ENCODE results near the gene BDNF. TPM values are rescaled to one million over a fixed set of nuclear protein-coding genes. Genes with fewer than 3 reads are reported as not detected.
"Not testable (repeated sequence)": the region's sequence is repeated elsewhere in the genome, so short reads cannot be mapped to it uniquely, and the experiment has no call there.

The BDNF gene
- total RNA-seq (ENCODE audit: insufficient read depth, low replicate concordance) = 15.4 TPM

DNA sequence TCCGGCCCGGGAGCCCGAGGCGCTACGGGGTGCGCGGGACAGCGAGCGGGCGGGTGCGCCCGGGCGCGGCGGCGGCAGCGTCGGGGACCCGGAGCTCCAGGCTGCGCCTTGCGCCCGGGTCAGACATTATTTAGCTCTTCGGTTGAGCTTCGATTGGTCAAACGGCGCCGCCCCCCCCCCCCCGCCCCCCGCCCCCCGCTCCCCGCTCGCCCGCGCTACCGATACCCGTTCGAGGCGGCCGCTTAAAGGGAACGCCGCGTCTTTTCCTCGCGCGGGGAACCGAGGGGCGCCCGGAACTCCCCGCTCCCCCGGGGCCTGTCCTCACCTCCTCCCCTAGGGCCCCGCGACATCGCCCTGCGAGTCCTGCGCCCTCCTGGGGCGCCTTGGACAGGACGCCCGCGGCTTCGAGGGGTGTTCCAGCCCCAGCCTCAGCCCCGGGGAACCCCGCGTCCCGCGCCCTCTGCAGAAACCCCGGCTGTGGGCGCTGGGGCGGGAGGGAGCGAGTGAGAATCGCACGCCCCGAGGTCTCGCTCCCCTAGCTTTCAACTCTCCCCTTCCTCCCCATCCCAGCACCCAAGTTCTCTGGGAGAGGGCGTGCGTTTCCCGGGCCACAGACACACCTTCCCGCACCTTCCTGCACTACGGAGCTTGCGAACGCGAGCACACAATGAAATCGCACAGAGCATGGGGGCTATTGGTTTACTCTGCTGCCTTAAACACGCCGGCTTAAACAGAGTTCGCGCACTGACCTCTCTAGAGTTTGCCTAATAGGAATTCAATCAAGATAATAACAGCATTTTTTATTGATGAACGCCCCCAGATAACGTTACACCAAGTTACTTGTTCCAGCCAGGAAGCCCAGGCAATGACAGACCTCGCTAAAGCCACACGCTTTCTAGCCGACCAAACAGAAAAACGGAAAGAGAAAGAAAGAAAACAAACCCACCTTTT lies at the start of gene BDNF:
TSS of gene BDNF (minus strand) at position 105 of the 951 bp plus-strand sequence. CDS start 41,891 bp downstream, outside the sequence.
- DNase-seq (ENCODE audit: low spot score) = no peak

DNA sequence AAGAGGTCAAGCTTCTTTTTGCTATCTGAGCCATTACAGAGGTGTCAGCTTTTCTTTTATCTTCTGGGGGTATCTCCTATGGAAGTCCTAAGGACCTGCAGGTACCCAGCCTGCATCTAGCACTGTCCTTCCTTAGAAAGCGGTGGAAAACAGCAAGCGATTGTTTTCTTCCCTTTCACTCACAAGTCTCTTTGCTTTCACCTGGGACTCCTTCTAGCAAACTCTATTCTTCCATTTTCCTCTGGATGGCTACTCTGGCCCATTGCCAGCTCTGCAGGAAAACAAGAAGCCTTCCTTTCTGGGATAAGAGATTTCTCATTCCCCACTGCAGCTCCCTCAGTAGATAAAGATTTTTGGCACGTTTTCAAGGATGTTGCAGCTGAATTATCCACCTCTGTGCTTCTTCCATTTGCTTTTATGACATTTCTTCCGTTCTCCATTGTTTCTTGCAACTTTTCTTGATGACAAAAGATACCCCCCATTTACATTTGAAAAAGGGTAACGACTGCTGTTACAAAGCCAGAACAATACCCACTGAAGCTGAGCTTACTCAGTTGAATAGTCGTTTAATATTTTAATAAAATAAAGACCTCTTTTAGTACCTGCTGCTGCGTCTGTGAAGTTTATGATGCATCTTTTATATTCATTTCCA lies 40.2 kb upstream of the BDNF start:
- no peak for DNase-seq (ENCODE audit: low spot score)

DNA sequence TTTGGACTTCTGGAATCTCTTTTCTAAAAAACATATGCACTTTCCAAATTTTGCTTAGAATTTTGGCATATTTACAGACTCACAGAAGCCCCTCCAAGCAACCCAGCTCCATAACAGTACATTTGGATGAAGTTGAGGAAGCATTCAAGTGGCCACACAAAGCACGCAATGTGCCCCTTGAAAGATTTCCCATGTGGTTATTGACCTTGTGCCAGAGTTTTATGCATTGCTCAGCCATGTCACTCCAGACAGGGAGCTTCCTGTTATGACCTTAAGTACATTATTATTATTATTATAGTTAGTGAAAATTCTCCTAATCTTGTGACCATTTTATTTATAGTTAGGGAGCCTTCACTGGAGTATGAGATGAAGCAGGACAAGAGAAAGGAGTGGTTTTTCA lies 35.0 kb upstream of the BDNF start:
- DNase-seq (ENCODE audit: low spot score) = no peak

DNA sequence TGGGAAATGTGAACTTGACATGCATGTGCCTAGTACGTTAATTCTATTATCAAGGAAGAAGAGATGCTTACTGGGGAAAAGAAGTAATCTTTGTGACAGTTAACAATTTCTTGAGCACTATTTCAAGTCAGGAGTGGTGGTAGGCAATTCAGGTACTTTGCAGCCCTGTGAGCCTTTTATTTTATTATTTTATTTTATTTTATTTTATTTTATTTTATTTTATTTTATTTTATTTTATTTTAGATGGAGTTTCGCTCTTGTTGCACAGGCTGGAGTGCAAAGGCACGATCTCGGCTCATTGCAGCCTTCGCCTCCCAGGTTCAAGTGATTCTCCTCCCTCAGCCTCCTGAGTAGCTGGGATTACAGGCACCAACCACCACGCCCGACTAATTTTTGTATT lies 31.5 kb upstream of the BDNF start:
- DNase-seq (ENCODE audit: low spot score) = not testable (repeated sequence)

DNA sequence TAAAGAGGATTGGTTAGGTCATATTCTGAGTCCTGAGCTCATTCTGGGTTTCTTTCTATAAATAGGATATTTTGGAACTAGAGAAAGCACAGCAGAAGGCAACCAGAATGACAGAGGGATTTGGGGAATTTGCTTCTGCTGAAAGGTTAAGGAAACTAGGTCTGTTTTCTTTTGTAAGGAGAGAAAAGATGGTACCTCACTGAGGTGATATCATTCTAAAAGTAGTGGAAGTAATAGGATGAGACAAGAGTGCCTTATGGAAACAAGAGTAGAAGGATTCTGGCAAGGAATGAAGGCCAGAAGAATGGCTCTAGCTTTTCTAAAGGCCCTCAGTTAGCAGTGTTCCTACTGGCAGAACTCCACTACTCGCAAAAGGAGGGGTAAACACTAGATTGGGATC lies 26.7 kb upstream of the BDNF start:
- no peak for DNase-seq (ENCODE audit: low spot score)

DNA sequence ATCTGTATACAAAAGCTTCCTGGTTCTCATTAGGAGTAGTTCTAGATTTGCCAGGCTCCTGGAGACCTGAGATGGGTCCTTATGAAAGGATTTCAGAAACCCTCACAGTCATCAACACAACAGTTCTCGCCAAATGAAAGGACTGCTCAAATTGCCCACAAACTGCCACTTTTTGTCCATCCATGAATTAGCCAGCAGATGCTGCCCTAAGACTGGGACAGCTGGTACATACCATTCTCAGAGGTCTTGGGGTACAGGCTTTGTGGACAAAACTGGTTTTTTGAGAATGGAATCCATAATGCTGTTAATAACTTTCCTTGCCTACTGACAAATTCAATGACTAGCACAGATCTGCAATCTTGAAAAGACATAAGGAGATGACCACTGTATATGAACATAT lies 23.4 kb upstream of the BDNF start:
- DNase-seq (ENCODE audit: low spot score) = no peak

DNA sequence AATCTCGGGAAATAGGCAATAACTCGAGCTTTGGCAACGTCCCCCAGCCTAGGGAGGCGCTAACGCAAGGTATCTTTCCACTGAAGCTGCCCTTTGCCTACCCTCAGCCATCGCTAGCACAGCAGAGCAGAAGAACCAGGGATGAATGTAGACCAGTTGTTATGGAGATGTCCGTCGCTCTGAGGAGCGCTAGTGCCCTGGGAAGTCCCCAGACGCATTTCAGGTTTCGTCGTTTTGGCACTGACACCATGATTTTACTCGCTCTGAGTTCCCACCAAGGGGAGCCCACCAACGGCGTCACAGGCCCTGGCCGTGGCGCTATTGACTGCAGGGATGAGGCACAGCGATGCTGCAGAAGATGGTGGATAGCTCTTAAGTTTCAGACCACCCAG lies 22.7 kb upstream of the BDNF start:
- no peak for DNase-seq (ENCODE audit: low spot score)

DNA sequence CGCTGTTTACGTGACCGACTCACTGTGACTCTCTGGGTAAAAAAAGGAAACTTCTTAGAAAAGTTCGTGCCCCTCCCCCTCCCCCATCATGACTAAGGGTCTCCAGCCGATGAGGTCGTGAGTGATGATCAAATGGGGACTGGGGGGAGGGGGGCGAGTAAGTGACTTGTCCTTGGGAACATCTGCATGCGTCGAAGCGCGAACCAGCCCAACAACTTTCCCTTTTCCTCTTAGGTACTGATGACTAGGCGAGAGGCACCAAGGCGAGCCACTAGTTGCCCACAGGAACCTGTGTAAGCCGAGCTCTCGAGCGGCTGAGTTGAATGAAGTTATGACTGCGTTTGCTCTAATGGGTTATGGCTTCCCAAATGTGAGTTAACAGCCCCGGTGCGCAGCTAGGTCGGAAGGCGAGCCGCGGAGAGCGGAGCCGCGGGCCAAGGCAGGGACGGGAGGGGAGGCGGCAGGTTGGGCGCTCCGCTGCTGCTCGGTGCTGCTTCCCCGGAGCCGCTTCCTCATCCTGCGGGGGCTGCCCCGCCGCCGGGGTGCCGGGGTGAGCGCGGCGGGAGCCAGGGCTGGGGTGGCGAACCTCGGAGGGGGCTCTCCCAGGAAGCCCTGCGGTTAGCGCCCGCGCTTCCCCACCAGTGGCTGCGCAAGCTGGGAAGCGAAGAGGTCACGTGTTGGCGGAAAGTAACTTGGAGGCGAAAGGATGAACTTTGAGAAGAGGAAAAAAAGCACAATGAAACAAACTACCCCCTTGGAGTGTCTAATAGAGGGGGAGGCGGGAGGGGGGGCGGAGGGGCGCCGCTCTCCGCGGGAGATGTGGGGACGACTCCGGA lies 22.1 kb upstream of the BDNF start:
- no peak for DNase-seq (ENCODE audit: low spot score)

DNA sequence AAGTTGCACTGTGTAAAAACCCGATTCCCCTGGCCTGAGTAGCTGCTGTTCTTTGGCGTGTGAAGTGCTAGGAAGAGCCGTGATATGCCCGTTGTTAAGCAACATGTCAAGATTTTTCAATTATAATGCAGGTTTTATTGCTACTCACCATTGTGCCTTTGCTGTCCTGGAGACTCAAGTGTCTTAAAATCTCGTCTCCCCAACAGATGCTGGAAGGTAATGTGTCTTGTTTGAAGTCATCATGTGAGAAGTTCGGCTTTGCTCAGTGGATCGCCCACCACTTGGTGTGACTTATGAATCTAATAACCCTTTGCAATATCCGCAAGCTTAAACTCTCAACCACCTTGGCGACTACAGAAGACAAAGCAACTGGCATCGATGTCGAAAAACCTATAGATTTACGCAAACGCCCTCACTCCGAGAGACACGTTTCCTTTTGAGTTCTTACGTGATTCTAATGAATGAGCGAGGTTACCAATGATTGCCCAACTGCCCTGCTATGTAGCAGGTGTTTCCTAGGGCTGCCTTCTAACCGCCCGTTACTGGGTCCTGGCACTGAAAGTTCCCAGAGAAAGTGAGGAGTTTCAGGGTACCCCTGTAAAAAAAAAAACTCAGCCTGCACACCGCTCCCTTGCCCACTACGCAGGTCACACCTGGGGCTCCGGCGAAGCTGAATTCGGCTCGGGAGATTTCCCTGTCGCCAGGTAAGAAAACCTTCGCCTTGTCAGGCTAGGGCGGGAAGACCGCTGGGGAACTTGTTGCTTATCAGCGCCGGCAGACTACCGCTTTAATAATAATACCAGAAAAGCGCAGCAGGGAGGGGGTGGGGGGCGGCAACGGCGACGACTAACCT lies 21.2 kb upstream of the BDNF start:
- no peak for DNase-seq (ENCODE audit: low spot score)

DNA sequence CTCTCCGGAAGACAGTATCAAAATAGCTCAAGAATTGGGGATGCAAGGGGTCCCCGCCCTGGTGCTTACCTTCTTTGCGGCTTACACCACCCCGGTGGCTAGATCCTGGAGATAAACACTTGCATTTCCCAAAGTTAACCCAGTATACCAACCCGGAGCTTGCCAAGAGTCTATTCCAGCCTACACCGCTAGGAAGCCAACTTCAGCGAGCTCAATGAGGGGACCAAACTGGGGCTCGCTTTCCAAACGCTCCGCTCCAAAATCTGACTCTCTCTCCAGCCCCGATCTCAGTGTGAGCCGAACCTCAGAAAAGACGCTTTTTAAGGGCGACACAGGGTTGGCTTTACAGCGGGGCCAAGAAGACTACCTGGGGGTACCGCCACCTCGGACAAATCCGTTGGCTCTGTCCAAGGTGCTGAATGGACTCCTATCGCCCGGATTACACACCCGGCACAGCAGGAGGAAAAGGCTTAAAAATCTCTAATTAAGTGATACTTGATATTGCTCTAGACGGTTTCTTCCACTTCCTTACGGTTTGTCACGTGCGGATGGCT lies 20.1 kb upstream of the BDNF start:
- peak; percentile 44 for DNase-seq (ENCODE audit: low spot score)

DNA sequence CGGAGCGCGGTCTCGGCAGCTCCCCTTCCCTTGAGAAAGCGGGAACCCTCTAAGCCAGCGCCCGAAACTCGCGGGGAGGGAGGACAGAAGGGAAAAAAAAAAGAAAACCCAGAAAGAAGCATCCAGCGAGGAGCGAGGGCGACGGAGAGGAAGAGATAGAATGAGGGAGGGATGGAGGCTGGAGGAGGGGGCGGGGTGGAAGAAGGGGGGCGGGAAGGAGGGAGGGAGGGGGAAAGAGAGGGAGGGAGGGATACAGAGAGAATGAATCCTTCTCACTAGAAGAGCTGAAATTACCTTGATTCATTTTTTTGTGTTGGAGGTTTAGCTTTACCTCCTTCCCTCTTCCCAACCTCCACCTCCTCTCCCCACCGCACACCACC lies 19.3 kb upstream of the BDNF start:
- DNase-seq (ENCODE audit: low spot score) = no peak

DNA sequence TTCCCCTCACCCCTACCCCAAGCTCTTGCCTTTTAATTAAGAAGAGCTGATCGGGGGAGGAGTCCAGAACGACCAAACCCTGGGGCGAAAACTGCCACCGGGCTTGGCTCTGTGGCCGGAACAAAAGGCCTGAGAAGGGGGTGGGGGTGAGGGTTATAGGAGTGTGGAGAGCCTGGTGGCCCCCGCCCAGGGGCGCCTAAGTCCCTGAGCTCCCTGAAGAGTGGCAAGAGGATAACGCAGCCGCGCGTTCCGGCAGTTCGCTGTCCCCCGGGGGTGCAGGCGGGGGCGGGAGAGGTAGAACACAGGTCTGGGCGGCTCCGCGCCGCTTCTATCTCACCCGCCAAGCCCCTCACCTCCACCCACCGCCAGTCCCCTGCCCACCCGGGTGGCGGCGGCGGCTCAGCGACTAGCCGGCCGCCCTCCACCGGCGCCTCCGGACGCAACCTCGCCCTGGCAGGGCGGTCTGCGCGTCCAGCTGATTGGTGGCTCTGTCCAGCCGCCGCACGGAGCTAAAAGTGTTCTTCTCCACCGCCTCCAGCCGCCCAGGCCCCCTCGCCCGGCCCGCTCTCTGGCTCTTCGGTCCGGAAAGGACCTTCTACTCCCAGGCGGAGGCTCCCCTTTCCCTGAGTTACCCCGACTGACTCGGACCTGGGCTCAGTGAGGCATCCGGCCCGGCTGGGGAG lies 18.7 kb upstream of the BDNF start:
- DNase-seq (ENCODE audit: low spot score) = peak; percentile 44

DNA sequence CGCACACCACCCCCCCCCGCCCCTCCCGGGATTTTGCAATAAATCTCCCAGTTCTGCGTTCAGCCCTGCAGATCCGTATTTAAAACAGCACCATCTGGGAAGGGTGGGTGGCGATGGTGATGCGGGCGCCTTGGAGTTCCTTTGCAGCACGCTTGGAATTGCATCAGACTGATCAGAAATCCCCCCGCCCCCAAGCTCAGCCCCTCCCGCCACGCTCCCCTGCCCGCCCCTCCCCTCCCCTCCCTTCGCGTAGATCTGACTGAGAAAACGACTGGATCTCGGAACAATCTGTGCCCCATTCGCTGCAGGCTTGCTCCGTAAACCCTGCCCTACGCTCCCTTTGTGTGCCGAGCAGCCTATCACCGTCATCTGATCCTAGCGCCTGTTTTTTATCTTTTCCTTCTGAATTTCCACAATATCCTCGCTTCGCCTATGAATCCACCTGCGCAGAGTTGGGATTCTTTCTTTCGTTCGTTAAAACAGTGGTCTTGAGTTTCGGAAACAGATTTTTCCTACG lies 18.1 kb upstream of the BDNF start:
- peak; percentile 42 for DNase-seq (ENCODE audit: low spot score)

DNA sequence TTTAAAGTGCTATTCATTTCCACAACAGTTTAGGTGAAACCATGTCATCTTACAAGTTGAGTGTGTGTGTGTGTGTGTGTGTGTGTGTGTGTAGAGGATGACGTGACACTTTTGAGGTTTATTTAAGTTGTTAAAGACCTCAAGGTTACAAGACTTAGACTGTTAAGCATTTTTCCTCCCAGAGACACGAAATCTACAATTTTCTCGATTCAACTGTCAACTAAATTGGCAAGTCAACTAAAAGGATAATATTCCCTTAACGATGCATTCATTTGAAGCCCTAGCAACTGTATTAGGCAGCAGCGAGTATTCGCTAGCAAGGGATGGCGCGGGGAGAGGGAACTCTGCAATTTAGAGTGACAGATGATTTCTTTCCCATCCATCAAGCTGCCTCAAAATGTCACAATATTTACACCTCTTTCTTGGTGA lies 17.6 kb upstream of the BDNF start:
- no peak for DNase-seq (ENCODE audit: low spot score)

DNA sequence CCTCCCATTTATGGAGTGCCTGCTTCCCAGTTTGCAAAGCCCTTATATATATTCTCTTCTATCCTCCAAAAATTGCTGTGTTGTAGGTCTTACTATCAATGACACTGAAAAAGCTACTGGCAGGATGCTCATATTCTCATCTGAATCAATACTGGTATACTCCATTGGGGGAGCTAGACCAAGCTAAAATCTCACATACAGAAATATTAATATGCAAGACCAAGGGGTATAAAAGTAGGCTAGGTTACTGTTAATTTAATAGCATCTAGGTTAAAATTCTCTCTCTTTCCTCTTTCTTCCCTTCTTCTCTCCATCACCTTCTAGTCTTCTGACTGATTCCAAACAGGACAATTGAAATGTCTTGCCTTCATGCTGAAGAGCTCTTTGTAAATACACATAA lies 17.1 kb upstream of the BDNF start:
- DNase-seq (ENCODE audit: low spot score) = no peak

DNA sequence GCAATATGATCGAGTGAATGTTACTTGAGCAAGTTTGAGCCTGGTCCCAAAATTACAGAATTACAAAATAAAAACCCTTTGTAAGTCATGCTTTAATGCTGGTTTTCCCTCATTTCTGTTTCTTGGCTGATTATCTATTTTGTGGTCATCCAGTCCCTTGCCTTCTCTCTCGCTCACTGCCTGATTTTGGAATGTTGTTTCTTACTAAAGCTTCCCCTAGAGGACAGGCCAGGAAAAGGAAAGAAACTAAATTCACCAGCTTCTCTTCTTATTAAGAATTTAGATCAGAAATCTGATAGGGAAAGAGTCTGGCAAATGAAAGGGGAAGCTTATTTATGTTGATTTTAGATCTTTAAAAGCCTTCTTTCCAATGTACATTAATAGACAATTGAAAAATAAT lies 16.6 kb upstream of the BDNF start:
- no peak for DNase-seq (ENCODE audit: low spot score)

DNA sequence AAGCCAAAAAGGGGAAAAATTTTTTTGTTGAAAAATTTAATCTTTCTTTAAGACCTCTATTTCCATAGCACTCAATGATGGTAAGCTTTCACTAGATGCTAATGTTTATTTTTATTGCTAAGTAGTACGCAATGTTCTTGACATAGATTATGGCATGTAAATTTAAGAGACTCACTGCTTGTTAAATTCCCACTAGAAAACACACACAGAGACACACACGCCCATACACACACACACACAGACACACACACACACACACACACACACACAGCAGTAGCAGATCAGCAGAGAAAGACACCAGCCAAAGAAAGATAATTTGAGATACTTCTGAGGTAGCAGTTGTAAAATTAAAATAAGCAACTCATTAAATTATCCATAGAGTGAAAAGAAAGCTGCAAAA lies 16.0 kb upstream of the BDNF start:
- DNase-seq (ENCODE audit: low spot score) = no peak

DNA sequence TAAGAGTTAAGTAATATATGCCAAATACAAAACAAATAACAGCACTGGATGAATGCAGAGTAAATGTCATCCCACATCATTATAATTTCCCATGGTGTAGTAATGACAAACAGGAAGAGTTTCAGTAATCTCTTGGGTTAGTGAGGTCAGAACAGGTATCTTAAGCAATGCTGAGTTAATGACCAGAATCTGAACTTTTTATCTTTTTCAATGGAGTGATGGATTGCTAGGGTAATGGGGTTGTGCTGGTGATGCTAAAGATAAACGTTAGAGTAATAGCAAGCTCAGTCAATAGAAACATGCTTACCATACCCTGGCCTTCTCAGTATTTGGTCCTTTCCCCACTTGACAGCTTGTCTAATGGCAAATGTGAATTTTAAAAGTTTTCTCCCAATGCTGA lies 11.5 kb upstream of the BDNF start:
- no peak for DNase-seq (ENCODE audit: low spot score)

DNA sequence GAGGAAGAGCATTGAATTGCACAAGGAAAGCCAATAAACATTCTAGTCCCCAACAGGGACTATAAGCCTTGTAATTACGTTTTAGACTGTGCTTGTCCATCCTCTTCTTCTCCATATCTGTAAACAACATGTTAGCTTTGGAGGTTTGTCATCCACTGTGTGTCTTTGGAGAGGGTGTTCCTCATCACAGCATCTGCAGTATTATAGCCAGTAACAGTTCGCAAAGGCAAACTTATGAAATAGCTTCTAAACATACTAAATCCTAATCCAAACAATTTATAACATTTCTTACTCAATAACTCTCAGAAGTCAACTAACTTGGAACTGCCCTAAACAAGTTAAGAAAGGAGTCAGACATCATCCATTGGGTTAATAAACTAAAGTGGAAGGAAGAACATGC lies 10.3 kb upstream of the BDNF start:
- DNase-seq (ENCODE audit: low spot score) = no peak

DNA sequence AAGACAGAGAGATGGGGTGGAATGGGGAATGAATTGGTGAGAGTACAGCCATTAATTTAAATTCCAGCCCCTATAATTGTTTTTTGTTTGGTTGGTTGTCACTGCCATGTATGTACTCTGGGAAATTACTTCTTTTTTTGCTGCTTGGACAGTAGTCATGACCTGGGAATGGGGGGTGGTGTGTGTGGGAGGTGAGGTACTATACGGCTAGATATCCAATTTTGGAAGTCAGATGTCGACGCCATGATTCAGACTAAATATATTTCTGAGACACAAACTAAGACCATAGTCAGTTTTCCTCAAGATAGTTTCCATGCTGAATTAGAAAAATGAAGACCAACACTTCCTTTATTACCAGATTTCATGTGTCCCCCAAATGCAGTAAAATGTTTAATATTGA lies 7.4 kb upstream of the BDNF start:
- no peak for DNase-seq (ENCODE audit: low spot score)
